Neural cell (in vitro differentiated cells): ENCODE results near the gene AGPAT4. TPM values are rescaled to one million over a fixed set of nuclear protein-coding genes. Genes with fewer than 3 reads are reported as not detected.

Source experiments
- H2AFZ ChIP-seq: fragments of 200-600, 300-800 bp; sonication (generic), shearing (Covaris generic); 2 replicates; pipeline ENCODE4 v1.6.0; 2014; ENCODE audit warnings: low read depth, mild to moderate bottlenecking, antibody characterized with exemption, low read length, moderate library complexity
- H3F3A ChIP-seq: fragments of 200-600 bp; shearing (Covaris generic); 2 replicates; pipeline ENCODE4 v1.6.1; 2016; ENCODE audit warnings: mild to moderate bottlenecking, moderate library complexity, mixed read lengths, antibody characterized with exemption, low read length; ENCODE audit not compliant: insufficient read depth, poor library complexity, severe bottlenecking
- H3K27ac ChIP-seq: fragments of 200-600, 300-800 bp; sonication (generic), shearing (Covaris generic); 2 replicates; pipeline ENCODE4 v1.5.1; 2014; ENCODE audit warnings: mild to moderate bottlenecking, low read length, moderate library complexity
- H3K27me3 ChIP-seq: fragments of 300-800, 200-600 bp; sonication (generic), shearing (Covaris generic); 2 replicates; pipeline ENCODE4 v1.6.0; 2014; ENCODE audit warnings: mild to moderate bottlenecking, low read depth, low read length, moderate library complexity; ENCODE audit not compliant: insufficient read depth
- H3K36me3 ChIP-seq: fragments of 300-800, 200-600 bp; sonication (generic), shearing (Covaris generic); 2 replicates; pipeline ENCODE4 v1.5.1; 2014; ENCODE audit warnings: mild to moderate bottlenecking, antibody characterized with exemption, low read length, moderate library complexity; ENCODE audit not compliant: insufficient read depth
- H3K4me2 ChIP-seq: fragments of 300-800, 200-600 bp; sonication (generic), shearing (Covaris generic); 2 replicates; pipeline ENCODE4 v1.6.0; 2014; ENCODE audit warnings: mild to moderate bottlenecking, low read length
- H3K4me3 ChIP-seq: fragments of 300-800, 200-600 bp; sonication (generic), shearing (Covaris generic); 2 replicates; pipeline ENCODE4 v1.5.1; 2014; ENCODE audit warnings: mild to moderate bottlenecking, low read length, moderate library complexity
- H3K79me2 ChIP-seq: fragments of 200-600 bp; shearing (Covaris generic); replicated peaks from 2 replicates; pipeline ENCODE4 v1.6.0; 2014; ENCODE audit warnings: mild to moderate bottlenecking, low read length, moderate library complexity; ENCODE audit not compliant: insufficient read depth
- H3K9ac ChIP-seq: fragments of 300-800, 200-600 bp; sonication (generic), shearing (Covaris generic); 2 replicates; pipeline ENCODE4 v1.6.1; 2016; ENCODE audit warnings: mild to moderate bottlenecking, low read length, mixed read lengths
- H3K9me2 ChIP-seq: fragments of 200-600 bp; shearing (Covaris generic); 2 replicates; pipeline ENCODE4 v1.6.1; 2016; ENCODE audit warnings: mild to moderate bottlenecking, low read length, mixed read lengths; ENCODE audit not compliant: insufficient read depth
- H3K9me3 ChIP-seq: fragments of 200-600, 300-800 bp; sonication (generic), shearing (Covaris generic); 2 replicates; pipeline ENCODE4 v1.6.1; 2016; ENCODE audit warnings: mild to moderate bottlenecking, mixed run types, low read length, moderate library complexity, mixed read lengths
- H4K20me1 ChIP-seq: fragments of 200-600 bp; shearing (Covaris generic); 2 replicates; pipeline ENCODE4 v1.6.1; 2016; ENCODE audit warnings: mild to moderate bottlenecking, mixed run types; ENCODE audit not compliant: insufficient read depth
- EP300 ChIP-seq: fragments of 450-650 bp; conservative IDR thresholded peaks from 2 replicates; pipeline ENCODE4 v1.6.1; 2014; ENCODE audit warnings: antibody characterized with exemption, mild to moderate bottlenecking, moderate library complexity; ENCODE audit not compliant: poor library complexity, severe bottlenecking
- EZH2 ChIP-seq: fragments of 200-600, 300-800 bp; shearing (Covaris generic), sonication (generic); IDR thresholded peaks from 2 replicates; pipeline ENCODE4 v1.6.1; 2014; ENCODE audit warnings: antibody characterized with exemption, low read length, borderline replicate concordance, mild to moderate bottlenecking; ENCODE audit not compliant: insufficient read depth, poor library complexity, severe bottlenecking
- MXI1 ChIP-seq: fragments of 450-650 bp; conservative IDR thresholded peaks from 2 replicates; pipeline ENCODE4 v1.6.1; 2014; ENCODE audit warnings: antibody characterized with exemption, mild to moderate bottlenecking; ENCODE audit not compliant: poor library complexity, severe bottlenecking
- POLR2AphosphoS5 ChIP-seq: IDR thresholded peaks from 2 replicates; pipeline ENCODE4 v1.6.1; 2012
- RAD21 ChIP-seq: fragments of 450-650 bp; conservative IDR thresholded peaks from 2 replicates; pipeline ENCODE4 v1.6.1; 2014; ENCODE audit warnings: antibody characterized with exemption, mild to moderate bottlenecking, moderate library complexity
- SMC3 ChIP-seq: fragments of 450-650 bp; conservative IDR thresholded peaks from 2 replicates; pipeline ENCODE4 v1.6.1; 2014; ENCODE audit warnings: antibody characterized with exemption, mild to moderate bottlenecking, moderate library complexity; ENCODE audit not compliant: poor library complexity
- TAF1 ChIP-seq: IDR thresholded peaks from 2 replicates; pipeline ENCODE4 v1.6.1; 2012; ENCODE audit warnings: low read depth
- polyA plus RNA-seq: library from polyadenylated mRNA; depleted of rRNA; stranded (reverse); fragments of >200 nt; gene quantifications from 2 replicates; pipeline ENCODE4 v1.2.3, GENCODE V29; 2014
- TF ChIP-seq, protein P1 (sequence below): IDR thresholded peaks from 2 replicates; pipeline ENCODE4 v1.6.1; 2012; ENCODE audit warnings: borderline replicate concordance
- TF ChIP-seq, protein P2 (sequence below): fragments of 450-650 bp; IDR thresholded peaks from 2 replicates; pipeline ENCODE4 v1.5.1; 2014; ENCODE audit warnings: antibody characterized with exemption, mild to moderate bottlenecking, moderate library complexity; ENCODE audit not compliant: poor library complexity, severe bottlenecking

Gene AGPAT4
- polyA plus RNA-seq, 1 donor from 2014 or later = 42.6 TPM

- TF ChIP-seq, protein P1, sequence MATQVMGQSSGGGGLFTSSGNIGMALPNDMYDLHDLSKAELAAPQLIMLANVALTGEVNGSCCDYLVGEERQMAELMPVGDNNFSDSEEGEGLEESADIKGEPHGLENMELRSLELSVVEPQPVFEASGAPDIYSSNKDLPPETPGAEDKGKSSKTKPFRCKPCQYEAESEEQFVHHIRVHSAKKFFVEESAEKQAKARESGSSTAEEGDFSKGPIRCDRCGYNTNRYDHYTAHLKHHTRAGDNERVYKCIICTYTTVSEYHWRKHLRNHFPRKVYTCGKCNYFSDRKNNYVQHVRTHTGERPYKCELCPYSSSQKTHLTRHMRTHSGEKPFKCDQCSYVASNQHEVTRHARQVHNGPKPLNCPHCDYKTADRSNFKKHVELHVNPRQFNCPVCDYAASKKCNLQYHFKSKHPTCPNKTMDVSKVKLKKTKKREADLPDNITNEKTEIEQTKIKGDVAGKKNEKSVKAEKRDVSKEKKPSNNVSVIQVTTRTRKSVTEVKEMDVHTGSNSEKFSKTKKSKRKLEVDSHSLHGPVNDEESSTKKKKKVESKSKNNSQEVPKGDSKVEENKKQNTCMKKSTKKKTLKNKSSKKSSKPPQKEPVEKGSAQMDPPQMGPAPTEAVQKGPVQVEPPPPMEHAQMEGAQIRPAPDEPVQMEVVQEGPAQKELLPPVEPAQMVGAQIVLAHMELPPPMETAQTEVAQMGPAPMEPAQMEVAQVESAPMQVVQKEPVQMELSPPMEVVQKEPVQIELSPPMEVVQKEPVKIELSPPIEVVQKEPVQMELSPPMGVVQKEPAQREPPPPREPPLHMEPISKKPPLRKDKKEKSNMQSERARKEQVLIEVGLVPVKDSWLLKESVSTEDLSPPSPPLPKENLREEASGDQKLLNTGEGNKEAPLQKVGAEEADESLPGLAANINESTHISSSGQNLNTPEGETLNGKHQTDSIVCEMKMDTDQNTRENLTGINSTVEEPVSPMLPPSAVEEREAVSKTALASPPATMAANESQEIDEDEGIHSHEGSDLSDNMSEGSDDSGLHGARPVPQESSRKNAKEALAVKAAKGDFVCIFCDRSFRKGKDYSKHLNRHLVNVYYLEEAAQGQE = no peak
- no peak for TF ChIP-seq TAF1
- no peak for TF ChIP-seq SMC3
- TF ChIP-seq EP300 = no peak
- no peak for TF ChIP-seq EZH2
- no peak for TF ChIP-seq POLR2AphosphoS5
- TF ChIP-seq, protein P2, sequence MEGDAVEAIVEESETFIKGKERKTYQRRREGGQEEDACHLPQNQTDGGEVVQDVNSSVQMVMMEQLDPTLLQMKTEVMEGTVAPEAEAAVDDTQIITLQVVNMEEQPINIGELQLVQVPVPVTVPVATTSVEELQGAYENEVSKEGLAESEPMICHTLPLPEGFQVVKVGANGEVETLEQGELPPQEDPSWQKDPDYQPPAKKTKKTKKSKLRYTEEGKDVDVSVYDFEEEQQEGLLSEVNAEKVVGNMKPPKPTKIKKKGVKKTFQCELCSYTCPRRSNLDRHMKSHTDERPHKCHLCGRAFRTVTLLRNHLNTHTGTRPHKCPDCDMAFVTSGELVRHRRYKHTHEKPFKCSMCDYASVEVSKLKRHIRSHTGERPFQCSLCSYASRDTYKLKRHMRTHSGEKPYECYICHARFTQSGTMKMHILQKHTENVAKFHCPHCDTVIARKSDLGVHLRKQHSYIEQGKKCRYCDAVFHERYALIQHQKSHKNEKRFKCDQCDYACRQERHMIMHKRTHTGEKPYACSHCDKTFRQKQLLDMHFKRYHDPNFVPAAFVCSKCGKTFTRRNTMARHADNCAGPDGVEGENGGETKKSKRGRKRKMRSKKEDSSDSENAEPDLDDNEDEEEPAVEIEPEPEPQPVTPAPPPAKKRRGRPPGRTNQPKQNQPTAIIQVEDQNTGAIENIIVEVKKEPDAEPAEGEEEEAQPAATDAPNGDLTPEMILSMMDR = no peak
- no peak for TF ChIP-seq MXI1
- TF ChIP-seq RAD21 = no peak
- H3K4me3 ChIP-seq = no peak overlapping the region
- H3K9me3 ChIP-seq = no peaks in the 10 kb centered on the region
- H4K20me1 ChIP-seq = no peaks in the 10 kb centered on the region
- H3K27me3 ChIP-seq = no peaks in the 10 kb centered on the region
- H3K79me2 ChIP-seq = peaks cover 36% of the 10 kb centered on the region
- H3K27ac ChIP-seq = no peak overlapping the region
- no peaks in the 10 kb centered on the region for H3K9me2 ChIP-seq
- no peak overlapping the region for H3K4me2 ChIP-seq
- no peak overlapping the region for H2AFZ ChIP-seq
- H3K9ac ChIP-seq = no peak overlapping the region
- H3K36me3 ChIP-seq = no peaks in the 10 kb centered on the region
- no peaks in the 10 kb centered on the region for H3F3A ChIP-seq
These were observed 2.8 kb upstream of the AGPAT4 start for GRCh38 chr6:161276605-161277155.

GRCh38 chr6:161274898-161275297 is 1.0 kb upstream of the AGPAT4 start:
- Histone ChIP-seq H2AFZ (peak overlapping the region; percentile 62), H3K9me3 (no peaks in the 10 kb centered on the region), H3K9me2 (no peaks in the 10 kb centered on the region)

DNA sequence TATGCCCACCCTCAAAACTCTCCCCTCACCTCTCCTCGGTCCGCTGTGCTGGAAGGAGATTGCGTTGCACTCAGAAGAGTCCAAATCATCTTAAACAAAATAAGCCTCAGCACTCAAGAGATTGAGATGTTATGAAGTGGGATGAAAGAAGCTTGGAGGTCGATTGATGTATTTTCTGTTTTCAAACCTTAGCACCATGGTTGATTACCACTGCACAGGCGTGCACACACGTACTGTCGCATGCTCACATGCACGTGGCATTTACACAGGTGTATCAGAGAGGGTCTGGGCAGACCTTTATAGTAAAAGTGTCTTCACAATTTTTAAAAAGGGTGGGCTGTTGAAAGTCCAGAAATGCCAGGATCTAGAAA is 612 bp upstream of the AGPAT4 start:
- Histone ChIP-seq H4K20me1 (no peaks in the 10 kb centered on the region), H3K36me3 (no peaks in the 10 kb centered on the region), H3K27ac (peak overlapping the region; percentile 84), H3K4me3 (peak overlapping the region; percentile 81), H3F3A (no peaks in the 10 kb centered on the region), H3K9ac (peak overlapping the region; percentile 90), H3K79me2 (peaks cover 58% of the 10 kb centered on the region), H2AFZ (peak overlapping the region; percentile 62), H3K9me2 (no peaks in the 10 kb centered on the region), H3K9me3 (no peaks in the 10 kb centered on the region), H3K27me3 (no peaks in the 10 kb centered on the region), H3K4me2 (peak overlapping the region; percentile 85)
- peak; percentile 85 for TF ChIP-seq MXI1
- TF ChIP-seq RAD21 = no peak

More at GRCh38 chr6:161274898-161275297, 1.0 kb upstream of the AGPAT4 start:
- peak overlapping the region; percentile 90 for H3K9ac ChIP-seq
- peak overlapping the region; percentile 85 for H3K4me2 ChIP-seq
- H4K20me1 ChIP-seq = no peaks in the 10 kb centered on the region
- H3K4me3 ChIP-seq = peak overlapping the region; percentile 81
- TF ChIP-seq POLR2AphosphoS5 (no peak), MXI1 (peak; percentile 7)
- no peaks in the 10 kb centered on the region for H3K36me3 ChIP-seq
- H3K27ac ChIP-seq = peak overlapping the region; percentile 84
- no peaks in the 10 kb centered on the region for H3F3A ChIP-seq
- no peaks in the 10 kb centered on the region for H3K27me3 ChIP-seq
- peaks cover 54% of the 10 kb centered on the region for H3K79me2 ChIP-seq
